Stimulated activated CD8-positive, alpha-beta memory T cell treated with anti-CD3 and anti-CD28 coated beads, Interleukin-7, amount 100 ng/mL, for 4 hours (primary cell): Measurements from ENCODE around the gene CEP135.

Experiments used
- DNase-seq, 2 donors: peaks; one replicate each; pipeline ENCODE4 v3.0.0-alpha.2; 2020; ENCODE audit warnings: low read depth in 2 of 2

CEP135 gene

GRCh38 chr4:56007154-56007553 is 58.4 kb downstream of the CEP135 start:
- no peak for DNase-seq

GRCh38 chr4:56008206-56008605 is 59.5 kb downstream of the CEP135 start:
- no peak for DNase-seq

GRCh38 chr4:56026596-56026995 is 77.9 kb downstream of the CEP135 start:
- DNase-seq = no peak

GRCh38 chr4:56028165-56028564 is 79.4 kb downstream of the CEP135 start:
- no peak for DNase-seq

DNA sequence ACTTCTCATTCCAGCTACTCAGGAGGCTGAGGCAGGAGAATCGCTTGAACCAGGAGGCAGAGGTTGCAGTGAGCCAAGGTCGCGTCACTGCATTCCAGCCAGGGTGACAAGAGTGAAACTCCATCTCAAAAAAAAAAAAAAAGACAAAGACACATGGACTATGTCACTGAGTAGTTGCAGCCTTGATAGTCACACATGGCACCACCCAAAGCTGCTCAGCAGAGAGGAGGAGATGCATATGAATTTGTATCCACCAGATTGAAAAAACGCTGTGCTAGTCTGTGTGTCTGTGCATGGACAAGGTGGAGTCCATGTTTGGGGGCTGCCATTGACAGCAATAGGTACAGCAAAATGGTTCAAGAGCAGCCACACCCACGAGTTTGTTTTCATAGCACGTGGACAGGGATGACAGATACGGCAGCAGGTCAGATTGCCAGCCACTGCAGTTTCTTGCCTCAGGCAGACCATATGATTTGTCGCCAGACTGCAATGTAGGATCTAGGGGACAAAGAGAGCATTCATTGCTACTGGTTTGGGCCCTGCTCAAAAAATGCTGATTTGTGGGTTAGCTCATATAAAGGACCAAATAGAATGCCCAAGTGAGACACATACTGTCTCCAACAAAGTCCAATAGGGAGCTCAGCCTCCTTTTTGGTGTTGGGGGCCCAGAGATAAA is 89.9 kb downstream of the CEP135 start:
- DNase-seq = no peak

DNA sequence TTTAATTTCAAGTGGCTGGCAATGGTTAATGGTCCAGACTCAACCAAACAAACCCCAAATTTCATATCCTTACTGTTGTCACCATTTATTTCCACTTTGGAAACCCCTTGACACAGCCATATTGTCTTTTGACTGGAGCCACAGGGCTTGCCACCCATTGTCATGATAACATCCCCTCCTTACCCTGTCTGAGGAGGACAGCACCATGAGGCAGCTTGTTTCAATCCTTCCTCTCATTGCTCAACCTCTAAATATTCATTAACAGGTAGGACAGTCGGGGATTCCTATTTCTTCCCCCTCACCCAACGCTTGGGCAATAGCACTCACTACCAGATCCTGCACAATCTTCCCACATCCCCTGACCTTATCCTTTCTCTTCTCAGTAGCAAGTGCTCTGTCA is 92.1 kb downstream of the CEP135 start:
- DNase-seq = no peak

- DNase-seq = no peak
These were observed 93.5 kb downstream of the CEP135 start for GRCh38 chr4:56042225-56042624.

GRCh38 chr4:56048383-56048701 is 99.6 kb downstream of the CEP135 start:
- DNase-seq = no peak

GRCh38 chr4:56048702-56049431 is 100.1 kb downstream of the CEP135 start:
- DNase-seq = no peak

DNA sequence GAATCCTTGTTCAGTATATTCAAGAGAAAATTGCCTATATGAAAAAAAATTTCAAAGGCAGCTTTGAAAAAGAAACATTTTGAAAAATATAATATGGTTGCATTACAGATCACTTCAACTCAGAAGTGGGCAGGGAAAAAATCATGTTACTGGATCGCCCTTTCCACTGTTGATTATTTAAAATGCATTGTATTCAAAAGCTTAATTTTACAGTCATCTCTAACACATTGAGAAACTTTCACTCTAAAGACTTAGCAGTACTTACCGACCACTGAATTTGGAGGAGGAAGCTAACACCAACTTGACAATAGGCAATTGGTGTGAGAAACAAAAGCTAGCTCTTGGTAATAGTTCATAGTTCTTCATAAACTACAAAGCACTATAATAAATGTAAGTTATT is 101.9 kb downstream of the CEP135 start:
- no peak for DNase-seq

DNA sequence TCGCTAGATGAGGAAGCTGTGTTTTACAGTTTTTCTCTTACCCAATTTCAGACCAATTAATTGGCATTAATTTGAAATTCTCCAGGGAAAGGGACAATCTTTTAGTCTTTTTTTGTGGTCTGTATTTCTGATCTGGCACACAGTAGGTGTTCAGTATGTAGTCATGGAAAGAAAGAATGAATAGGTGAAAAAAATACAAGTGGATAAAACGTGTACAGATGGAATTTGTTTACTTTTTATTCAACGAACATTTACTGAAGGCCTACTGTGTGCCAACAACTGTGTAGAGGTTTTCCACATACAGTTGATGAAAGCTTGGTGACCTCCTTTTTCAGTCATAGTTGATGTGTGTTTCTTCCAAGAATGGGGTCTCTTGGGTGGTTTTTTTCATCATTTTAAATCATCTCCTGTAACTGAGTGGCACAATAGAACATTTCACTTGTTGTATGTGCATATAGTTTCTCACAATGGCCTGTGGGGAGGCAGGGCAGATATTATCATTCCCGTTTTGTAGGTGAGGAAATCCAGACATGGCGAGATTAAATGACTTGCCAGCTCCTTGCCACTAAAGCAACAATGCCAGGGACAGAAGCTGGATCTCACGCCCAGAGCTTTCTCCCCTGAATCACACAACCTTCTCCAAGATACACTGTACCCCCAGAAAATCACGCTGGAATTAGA is 102.4 kb downstream of the CEP135 start:
- DNase-seq = no peak

GRCh38 chr4:56051710-56052075 is 102.9 kb downstream of the CEP135 start:
- DNase-seq = no peak

GRCh38 chr4:56052481-56052880 is 103.7 kb downstream of the CEP135 start:
- DNase-seq = no peak

- DNase-seq = no peak
These were observed 104.2 kb downstream of the CEP135 start for GRCh38 chr4:56052966-56053365.

- DNase-seq = no peak
These were observed 106.6 kb downstream of the CEP135 start for GRCh38 chr4:56055027-56055977.

GRCh38 chr4:56055991-56056390 is 107.2 kb downstream of the CEP135 start:
- no peak for DNase-seq

GRCh38 chr4:56058555-56058954 is 109.8 kb downstream of the CEP135 start:
- no peak for DNase-seq

GRCh38 chr4:56060036-56060435 is 111.3 kb downstream of the CEP135 start:
- no peak for DNase-seq

DNA sequence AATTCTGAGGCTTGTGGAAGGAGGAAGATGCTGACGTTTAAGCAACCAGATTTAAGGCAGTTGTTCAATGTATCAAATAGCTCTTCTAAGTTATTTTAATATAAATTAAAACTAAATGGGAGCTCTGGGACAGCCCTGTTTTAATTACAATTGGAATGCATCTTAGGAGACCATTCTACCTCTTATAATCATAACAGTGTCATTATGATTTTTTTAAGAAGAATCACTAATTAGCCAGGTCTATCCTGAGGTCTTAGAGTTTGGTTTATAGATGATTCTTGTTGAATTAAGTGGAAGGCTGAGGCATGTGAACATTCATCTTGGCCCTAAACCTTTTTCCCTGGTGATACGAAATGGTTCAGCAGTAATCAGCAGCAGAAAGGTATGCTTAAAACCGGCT is 113.4 kb downstream of the CEP135 start:
- DNase-seq = no peak

GRCh38 chr4:56062526-56063145 is 113.9 kb downstream of the CEP135 start:
- DNase-seq = no peak

DNA sequence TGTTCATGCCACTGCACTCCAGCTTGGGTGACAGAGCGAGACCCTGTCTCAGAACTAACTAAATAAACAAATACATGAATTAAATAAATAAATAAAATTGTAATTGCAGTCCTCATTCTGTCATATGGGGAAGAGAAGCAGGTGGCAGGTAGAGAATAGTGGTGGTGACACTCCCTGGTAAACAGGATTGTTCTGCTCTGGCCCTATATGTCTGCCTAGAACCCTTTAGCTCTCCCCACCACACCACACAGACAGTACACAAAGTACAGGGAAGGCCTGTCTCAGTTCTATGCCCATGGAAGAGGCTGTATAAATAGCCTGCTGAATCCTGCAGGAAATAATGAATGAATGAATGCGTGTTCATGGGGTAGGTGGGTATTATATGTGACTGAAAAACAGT is 117.7 kb downstream of the CEP135 start:
- no peak for DNase-seq

DNA sequence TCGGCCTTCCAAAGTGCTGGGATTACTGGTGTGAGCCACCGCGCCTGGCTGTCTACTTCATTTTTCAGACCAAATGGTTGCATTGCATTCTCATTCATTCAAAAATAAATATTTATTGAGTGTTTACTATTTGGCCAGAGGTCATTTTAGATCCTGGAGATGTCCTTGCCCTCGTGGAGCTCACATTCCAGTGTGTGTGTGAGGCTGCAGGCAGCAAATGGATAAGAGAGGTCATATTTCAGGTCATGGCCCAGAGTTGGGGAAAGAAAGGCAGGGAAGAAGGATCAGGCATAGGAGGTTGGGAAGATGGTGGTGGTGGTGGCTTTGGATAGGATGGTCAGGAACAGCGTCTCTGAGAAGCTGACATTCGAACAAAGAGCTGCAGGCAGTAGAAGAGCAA is 119.1 kb downstream of the CEP135 start:
- DNase-seq = no peak
